ENCODE data around the gene KLK14. TPM values are rescaled to one million over a fixed set of nuclear protein-coding genes. Genes with fewer than 3 reads are reported as not detected.

The KLK14 gene
- total and polyA plus RNA-seq, 4 donors = 0.11 to 1.9 (median 1.4) TPM; not detected in 1

- peaks cover 3% of the 10 kb centered on the region for H3K36me3 ChIP-seq (ENCODE audit: control insufficient read depth, insufficient read depth, low read length)
- no peaks in the 10 kb centered on the region for H3K9me3 ChIP-seq (ENCODE audit: control insufficient read depth, insufficient read depth, low read length)
- H3K4me3 ChIP-seq (ENCODE audit: low read depth, low read length) = no peak overlapping the region
- no peak for DNase-seq (ENCODE audit: low read depth in 4 of 6, low spot score in 6 of 6)
- H3K27ac ChIP-seq (ENCODE audit: low read depth, low read length) = no peak overlapping the region
- H3K27me3 ChIP-seq (ENCODE audit: control insufficient read depth, insufficient read depth, low read length) = no peaks in the 10 kb centered on the region
- no peaks in the 10 kb centered on the region for H3K4me1 ChIP-seq (ENCODE audit: control insufficient read depth, insufficient read depth, low read length)
- 78% methylated on average over 27 of the region's 27 CpGs for WGBS (ENCODE audit: insufficient coverage)
These were observed 3.1 kb downstream of the KLK14 start for GRCh38 chr19:51079481-51080110.

GRCh38 chr19:51078731-51079130 lies 4.0 kb downstream of the KLK14 start:
- no peak overlapping the region for H3K27ac ChIP-seq (ENCODE audit: low read depth, low read length)
- no peak for DNase-seq (ENCODE audit: low read depth in 4 of 6, low spot score in 6 of 6)
- H3K36me3 ChIP-seq (ENCODE audit: control insufficient read depth, insufficient read depth, low read length) = peaks cover 3% of the 10 kb centered on the region
- no peaks in the 10 kb centered on the region for H3K27me3 ChIP-seq (ENCODE audit: control insufficient read depth, insufficient read depth, low read length)
- 86% methylated on average over 6 of the region's 6 CpGs for WGBS (ENCODE audit: insufficient coverage)
- no peaks in the 10 kb centered on the region for H3K9me3 ChIP-seq (ENCODE audit: control insufficient read depth, insufficient read depth, low read length)
- H3K4me3 ChIP-seq (ENCODE audit: low read depth, low read length) = no peak overlapping the region
- H3K4me1 ChIP-seq (ENCODE audit: control insufficient read depth, insufficient read depth, low read length) = no peaks in the 10 kb centered on the region

GRCh38 chr19:51078104-51078503 lies 4.6 kb downstream of the KLK14 start:
- H3K36me3 ChIP-seq (ENCODE audit: control insufficient read depth, insufficient read depth, low read length) = peaks cover 3% of the 10 kb centered on the region
- no peaks in the 10 kb centered on the region for H3K4me1 ChIP-seq (ENCODE audit: control insufficient read depth, insufficient read depth, low read length)
- no peak for DNase-seq (ENCODE audit: low read depth in 4 of 6, low spot score in 6 of 6)
- no peak overlapping the region for H3K4me3 ChIP-seq (ENCODE audit: low read depth, low read length)
- no peak overlapping the region for H3K27ac ChIP-seq (ENCODE audit: low read depth, low read length)
- H3K9me3 ChIP-seq (ENCODE audit: control insufficient read depth, insufficient read depth, low read length) = no peaks in the 10 kb centered on the region
- 70% methylated on average over 6 of the region's 6 CpGs for WGBS (ENCODE audit: insufficient coverage)
- H3K27me3 ChIP-seq (ENCODE audit: control insufficient read depth, insufficient read depth, low read length) = no peaks in the 10 kb centered on the region

GRCh38 chr19:51076631-51077213 lies 6.0 kb downstream of the KLK14 start:
- Histone ChIP-seq H3K27ac (ENCODE audit: low read depth, low read length) (no peak overlapping the region), H3K27me3 (ENCODE audit: control insufficient read depth, insufficient read depth, low read length) (no peaks in the 10 kb centered on the region), H3K4me3 (ENCODE audit: low read depth, low read length) (no peak overlapping the region), H3K36me3 (ENCODE audit: control insufficient read depth, insufficient read depth, low read length) (peaks cover 3% of the 10 kb centered on the region), H3K4me1 (ENCODE audit: control insufficient read depth, insufficient read depth, low read length) (no peaks in the 10 kb centered on the region), H3K9me3 (ENCODE audit: control insufficient read depth, insufficient read depth, low read length) (no peaks in the 10 kb centered on the region)
- WGBS (ENCODE audit: insufficient coverage) = 71% methylated on average over 6 of the region's 14 CpGs
- DNase-seq (ENCODE audit: low read depth in 4 of 6, low spot score in 6 of 6) = no peak

GRCh38 chr19:51075998-51076397 lies 6.7 kb downstream of the KLK14 start:
- 100% methylated on average over 2 of the region's 5 CpGs for WGBS (ENCODE audit: insufficient coverage)
- no peak overlapping the region for H3K4me3 ChIP-seq (ENCODE audit: low read depth, low read length)
- H3K36me3 ChIP-seq (ENCODE audit: control insufficient read depth, insufficient read depth, low read length) = peaks cover 3% of the 10 kb centered on the region
- no peaks in the 10 kb centered on the region for H3K9me3 ChIP-seq (ENCODE audit: control insufficient read depth, insufficient read depth, low read length)
- no peaks in the 10 kb centered on the region for H3K4me1 ChIP-seq (ENCODE audit: control insufficient read depth, insufficient read depth, low read length)
- no peak for DNase-seq (ENCODE audit: low read depth in 4 of 6, low spot score in 6 of 6)
- no peaks in the 10 kb centered on the region for H3K27me3 ChIP-seq (ENCODE audit: control insufficient read depth, insufficient read depth, low read length)
- no peak overlapping the region for H3K27ac ChIP-seq (ENCODE audit: low read depth, low read length)

GRCh38 chr19:51071095-51071405 lies 11.6 kb downstream of the KLK14 start:
- DNase-seq (ENCODE audit: low read depth in 4 of 6, low spot score in 6 of 6) = no peak
- H3K27me3 ChIP-seq (ENCODE audit: control insufficient read depth, insufficient read depth, low read length) = peaks cover 2% of the 10 kb centered on the region
- H3K4me3 ChIP-seq (ENCODE audit: low read depth, low read length) = no peak overlapping the region
- no peaks in the 10 kb centered on the region for H3K36me3 ChIP-seq (ENCODE audit: control insufficient read depth, insufficient read depth, low read length)
- 45% methylated on average over 1 of the region's 4 CpGs for WGBS (ENCODE audit: insufficient coverage)
- H3K27ac ChIP-seq (ENCODE audit: low read depth, low read length) = no peak overlapping the region
- no peaks in the 10 kb centered on the region for H3K4me1 ChIP-seq (ENCODE audit: control insufficient read depth, insufficient read depth, low read length)
- H3K9me3 ChIP-seq (ENCODE audit: control insufficient read depth, insufficient read depth, low read length) = no peaks in the 10 kb centered on the region

- no peak for DNase-seq (ENCODE audit: low read depth in 4 of 6, low spot score in 6 of 6)
- WGBS (ENCODE audit: insufficient coverage) = 90% methylated on average over 2 of the region's 5 CpGs
- Histone ChIP-seq H3K27ac (ENCODE audit: low read depth, low read length) (no peak overlapping the region), H3K4me1 (ENCODE audit: control insufficient read depth, insufficient read depth, low read length) (no peaks in the 10 kb centered on the region), H3K4me3 (ENCODE audit: low read depth, low read length) (no peak overlapping the region), H3K27me3 (ENCODE audit: control insufficient read depth, insufficient read depth, low read length) (peaks cover 6% of the 10 kb centered on the region), H3K9me3 (ENCODE audit: control insufficient read depth, insufficient read depth, low read length) (no peaks in the 10 kb centered on the region), H3K36me3 (ENCODE audit: control insufficient read depth, insufficient read depth, low read length) (no peaks in the 10 kb centered on the region)
These were observed 12.2 kb downstream of the KLK14 start for GRCh38 chr19:51070334-51071094.

- Histone ChIP-seq H3K27ac (ENCODE audit: low read depth, low read length) (no peak overlapping the region), H3K27me3 (ENCODE audit: control insufficient read depth, insufficient read depth, low read length) (peaks cover 21% of the 10 kb centered on the region), H3K9me3 (ENCODE audit: control insufficient read depth, insufficient read depth, low read length) (no peaks in the 10 kb centered on the region), H3K36me3 (ENCODE audit: control insufficient read depth, insufficient read depth, low read length) (no peaks in the 10 kb centered on the region), H3K4me3 (ENCODE audit: low read depth, low read length) (no peak overlapping the region), H3K4me1 (ENCODE audit: control insufficient read depth, insufficient read depth, low read length) (peaks cover 8% of the 10 kb centered on the region)
- no peak for DNase-seq (ENCODE audit: low read depth in 4 of 6, low spot score in 6 of 6)
- 72% methylated on average over 6 of the region's 7 CpGs for WGBS (ENCODE audit: insufficient coverage)
These were observed 16.1 kb downstream of the KLK14 start for GRCh38 chr19:51066393-51067186.

- Histone ChIP-seq H3K4me3 (ENCODE audit: low read depth, low read length) (peak overlapping the region; percentile 2), H3K27ac (ENCODE audit: low read depth, low read length) (no peak overlapping the region), H3K4me1 (ENCODE audit: control insufficient read depth, insufficient read depth, low read length) (peaks cover 8% of the 10 kb centered on the region), H3K9me3 (ENCODE audit: control insufficient read depth, insufficient read depth, low read length) (no peaks in the 10 kb centered on the region), H3K36me3 (ENCODE audit: control insufficient read depth, insufficient read depth, low read length) (no peaks in the 10 kb centered on the region), H3K27me3 (ENCODE audit: control insufficient read depth, insufficient read depth, low read length) (peaks cover 21% of the 10 kb centered on the region)
- 9% methylated on average over 20 of the region's 25 CpGs for WGBS (ENCODE audit: insufficient coverage)
- DNase-seq (ENCODE audit: low read depth in 4 of 6, low spot score in 6 of 6) = peak in 1 of 6 donors; percentile 1
These were observed 17.3 kb downstream of the KLK14 start for GRCh38 chr19:51065221-51065960.
